NOMO-1 (cell line): Measurements from ENCODE around the gene JARID2.

Source experiments
- DNase-seq, 2 experiments: peaks; one replicate each; lab custom pipeline; 2025; ENCODE audit not compliant: unreplicated experiment in 2 of 2; lab: John Stamatoyannopoulos, UW

JARID2 gene

GRCh38 chr6:15475872-15476271, 230.0 kb downstream of the JARID2 start:
- no peak for DNase-seq

- no peak for DNase-seq
Measured at GRCh38 chr6:15476631-15477380, 230.9 kb downstream of the JARID2 start.

- DNase-seq: no peak
Measured at GRCh38 chr6:15477746-15478145, 231.9 kb downstream of the JARID2 start.

- no peak for DNase-seq
Measured at GRCh38 chr6:15479761-15480160, 233.9 kb downstream of the JARID2 start.

GRCh38 chr6:15480525-15480924, 234.7 kb downstream of the JARID2 start:
- DNase-seq: peak; percentile 31 to 32

GRCh38 chr6:15481390-15482291, 235.8 kb downstream of the JARID2 start:
- DNase-seq: no peak

GRCh38 chr6:15483060-15483459, 237.2 kb downstream of the JARID2 start:
- no peak for DNase-seq

GRCh38 chr6:15484140-15484539, 238.3 kb downstream of the JARID2 start:
- DNase-seq: no peak

GRCh38 chr6:15484821-15485220, 239.0 kb downstream of the JARID2 start:
- no peak for DNase-seq

GRCh38 chr6:15485936-15486335, 240.1 kb downstream of the JARID2 start:
- no peak for DNase-seq

GRCh38 chr6:15487262-15487661, 241.4 kb downstream of the JARID2 start:
- no peak for DNase-seq

GRCh38 chr6:15489261-15489962, 243.5 kb downstream of the JARID2 start:
- no peak for DNase-seq

GRCh38 chr6:15490242-15491100, 244.6 kb downstream of the JARID2 start:
- DNase-seq: no peak

GRCh38 chr6:15491255-15491985, 245.6 kb downstream of the JARID2 start:
- DNase-seq: peak; percentile 25 to 50

- DNase-seq: no peak
Measured at GRCh38 chr6:15491986-15492269, 246.1 kb downstream of the JARID2 start.

- no peak for DNase-seq
Measured at GRCh38 chr6:15493437-15494168, 247.7 kb downstream of the JARID2 start.

GRCh38 chr6:15495375-15495901, 249.6 kb downstream of the JARID2 start:
- no peak for DNase-seq

GRCh38 chr6:15496345-15497131, 250.7 kb downstream of the JARID2 start:
- no peak for DNase-seq
